Activated T-helper 9 cell treated with anti-CD3 and anti-CD28 coated beads, Interleukin-2, amount 50 U/mL, for 16 hours (primary cell): ENCODE results near the gene MAS1L.
"Not testable (repeated sequence)": the region's sequence is repeated elsewhere in the genome, so short reads cannot be mapped to it uniquely, and the experiment has no call there.

Experiments
- DNase-seq: peaks from one replicate; pipeline ENCODE4 v3.0.0-alpha.2; 2020; ENCODE audit warnings: low read depth

The MAS1L gene

DNA sequence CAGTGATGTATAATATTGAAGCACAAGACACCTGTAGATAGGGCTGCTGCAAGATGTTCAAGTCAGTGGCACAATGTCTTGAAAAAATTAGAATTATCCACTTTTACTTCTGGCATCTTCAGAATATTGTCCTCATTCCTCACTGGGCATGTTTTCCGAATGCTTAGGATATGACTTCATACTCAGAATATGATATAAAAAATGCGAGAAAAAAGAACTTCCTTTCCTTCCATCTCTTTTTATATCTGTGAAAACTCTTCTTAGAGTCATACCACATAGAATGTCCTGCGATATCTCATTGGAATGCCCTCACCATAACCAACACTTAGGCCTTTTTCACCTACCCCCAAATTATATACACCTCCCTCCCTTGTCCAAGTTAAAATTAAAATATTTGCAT is 4.6 kb downstream of the MAS1L start:
- DNase-seq: no peak

DNA sequence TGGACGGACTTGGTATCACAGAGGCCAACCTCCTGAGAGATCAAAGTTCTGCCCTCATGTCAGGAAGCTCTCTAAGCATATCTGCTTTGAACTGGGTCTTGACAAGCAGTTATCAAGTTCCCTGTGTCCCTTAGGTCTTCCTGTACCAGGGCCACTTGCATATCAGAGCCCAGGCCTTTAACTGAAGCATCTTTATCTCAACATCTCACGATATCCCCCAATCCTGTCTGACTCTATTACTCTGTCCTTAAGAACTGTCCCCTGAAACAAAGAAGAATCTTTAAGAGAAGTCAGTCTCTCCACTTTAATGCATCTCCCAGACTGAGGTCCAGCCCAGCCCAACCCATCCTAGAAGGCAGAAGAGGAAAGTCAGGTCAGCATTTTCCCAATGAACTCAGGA is 8.2 kb downstream of the MAS1L start:
- no peak for DNase-seq

DNA sequence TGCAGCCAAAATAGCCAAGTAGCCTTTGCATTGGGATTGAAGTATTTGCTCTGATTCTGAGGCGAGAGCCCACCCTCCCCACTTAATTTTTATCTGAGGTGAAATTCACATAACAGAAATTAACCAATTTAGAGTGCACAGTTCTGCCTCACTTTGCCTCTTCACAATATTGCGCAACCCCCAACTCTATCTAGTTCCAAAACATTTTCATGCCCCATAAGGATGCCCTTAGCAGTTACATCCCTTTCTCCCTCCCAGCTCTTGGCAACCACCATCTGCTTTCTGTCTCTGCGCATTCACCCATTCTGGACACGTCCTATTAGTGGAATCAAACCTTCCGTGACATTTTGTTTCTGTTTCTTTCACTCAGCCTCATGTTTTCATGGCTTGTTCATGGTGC is 9.0 kb downstream of the MAS1L start:
- no peak for DNase-seq

DNA sequence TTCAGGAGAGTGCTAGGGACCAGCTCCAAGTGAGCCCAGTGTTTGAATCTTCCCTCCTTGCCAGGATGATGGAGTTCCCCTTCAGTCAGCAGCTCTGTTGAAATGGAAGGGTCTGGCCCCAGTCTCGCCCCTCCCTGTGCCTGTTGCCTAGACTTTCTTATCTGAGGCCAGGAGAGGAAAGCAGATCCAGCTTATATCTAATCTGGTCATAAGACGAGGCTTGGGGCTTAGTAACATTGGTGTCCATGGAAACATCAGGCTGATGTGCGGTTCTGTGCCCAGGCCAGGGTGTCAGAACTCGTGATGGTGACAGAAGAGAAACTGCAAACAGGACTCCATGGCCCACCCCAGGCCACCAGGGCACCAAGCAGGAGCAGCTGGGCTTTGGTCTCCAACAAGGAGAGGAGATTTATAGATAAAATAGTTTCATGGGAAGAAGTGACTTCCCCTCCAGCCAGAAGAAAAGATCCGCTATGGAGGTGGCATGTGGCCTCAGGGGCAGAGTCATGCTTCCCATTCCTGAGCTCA is 9.8 kb downstream of the MAS1L start:
- no peak for DNase-seq

DNA sequence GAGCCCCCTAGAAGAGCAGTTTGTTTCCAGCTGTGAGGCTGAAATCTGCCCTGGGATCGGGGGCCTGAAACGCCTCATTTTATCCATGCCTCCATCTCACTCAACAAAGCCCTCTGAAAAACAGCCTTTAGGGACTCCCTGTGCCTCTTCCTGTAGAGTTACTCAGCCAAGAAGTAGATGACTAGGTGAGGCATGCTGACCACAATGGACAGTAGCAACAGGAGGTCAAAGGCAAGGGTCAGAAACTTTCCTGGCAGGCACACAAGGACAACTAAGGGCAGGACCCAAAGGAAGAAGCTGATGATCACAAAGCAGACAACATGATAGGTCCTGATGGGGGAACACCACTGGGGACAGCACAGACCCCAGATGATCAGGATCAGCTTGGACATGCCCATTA is 12.8 kb downstream of the MAS1L start:
- DNase-seq: no peak

DNA sequence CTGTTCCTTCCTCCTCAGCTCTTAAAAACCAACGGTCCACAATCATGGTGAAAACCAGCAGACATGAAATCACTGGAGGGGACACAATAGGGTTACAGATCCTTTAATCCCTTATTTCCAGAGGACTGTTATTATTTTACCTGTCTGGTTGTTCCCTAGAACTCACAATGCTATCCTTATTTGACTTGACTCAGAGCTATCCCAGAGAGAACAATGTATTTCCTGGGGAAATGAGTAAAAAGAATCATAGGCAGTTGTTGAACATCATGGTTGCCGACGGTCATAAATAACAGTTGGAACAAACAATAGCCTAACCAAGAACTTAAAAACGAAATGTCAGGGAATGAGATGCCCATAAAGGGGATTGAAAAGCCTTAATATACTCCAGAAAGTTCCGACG is 21.5 kb downstream of the MAS1L start:
- DNase-seq: no peak

DNA sequence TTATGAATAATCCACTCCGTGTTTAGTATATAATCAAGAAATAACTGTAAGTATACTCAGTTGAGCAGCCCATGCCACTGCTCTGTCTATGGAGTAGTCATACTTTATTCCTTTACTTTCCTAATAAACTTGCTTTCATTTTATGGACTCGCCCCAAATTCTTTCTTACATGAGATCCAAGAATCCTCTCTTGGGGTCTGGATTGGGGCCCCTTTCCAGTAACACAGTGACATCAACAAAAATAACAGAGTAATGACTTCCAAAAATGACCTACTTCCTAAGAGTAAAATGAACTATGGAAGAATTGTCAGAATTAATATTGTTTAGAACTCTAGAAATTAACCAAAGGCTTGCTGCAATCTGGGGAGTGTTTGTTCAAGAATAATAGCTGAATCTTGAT is 22.0 kb downstream of the MAS1L start:
- no peak for DNase-seq

DNA sequence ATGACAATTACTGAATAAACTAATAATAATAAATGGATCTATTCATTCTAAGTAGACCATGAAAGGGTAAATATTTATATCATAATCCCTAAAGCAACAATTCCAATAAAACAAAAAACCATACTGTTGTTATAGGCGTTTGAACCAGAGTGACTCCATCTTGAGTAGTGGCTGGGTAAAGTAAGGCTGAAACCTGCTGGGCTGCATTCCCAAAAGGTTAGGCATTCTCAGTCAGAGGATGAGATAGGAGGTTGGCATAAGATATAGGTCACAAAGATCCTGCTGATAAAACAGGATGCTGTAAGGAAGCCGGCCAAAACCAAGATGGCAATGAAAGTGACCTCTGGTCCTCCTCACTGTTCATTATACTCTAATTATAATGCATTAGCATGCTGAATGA is 22.5 kb downstream of the MAS1L start:
- DNase-seq: no peak

DNA sequence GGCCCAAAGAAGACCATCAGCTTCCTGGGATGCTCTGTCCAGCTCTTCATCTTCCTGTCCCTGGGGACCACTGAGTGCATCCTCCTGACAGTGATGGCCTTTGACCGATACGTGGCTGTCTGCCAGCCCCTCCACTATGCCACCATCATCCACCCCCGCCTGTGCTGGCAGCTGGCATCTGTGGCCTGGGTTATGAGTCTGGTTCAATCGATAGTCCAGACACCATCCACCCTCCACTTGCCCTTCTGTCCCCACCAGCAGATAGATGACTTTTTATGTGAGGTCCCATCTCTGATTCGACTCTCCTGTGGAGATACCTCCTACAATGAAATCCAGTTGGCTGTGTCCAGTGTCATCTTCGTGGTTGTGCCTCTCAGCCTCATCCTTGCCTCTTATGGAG is 25.7 kb downstream of the MAS1L start:
- DNase-seq: no peak

DNA sequence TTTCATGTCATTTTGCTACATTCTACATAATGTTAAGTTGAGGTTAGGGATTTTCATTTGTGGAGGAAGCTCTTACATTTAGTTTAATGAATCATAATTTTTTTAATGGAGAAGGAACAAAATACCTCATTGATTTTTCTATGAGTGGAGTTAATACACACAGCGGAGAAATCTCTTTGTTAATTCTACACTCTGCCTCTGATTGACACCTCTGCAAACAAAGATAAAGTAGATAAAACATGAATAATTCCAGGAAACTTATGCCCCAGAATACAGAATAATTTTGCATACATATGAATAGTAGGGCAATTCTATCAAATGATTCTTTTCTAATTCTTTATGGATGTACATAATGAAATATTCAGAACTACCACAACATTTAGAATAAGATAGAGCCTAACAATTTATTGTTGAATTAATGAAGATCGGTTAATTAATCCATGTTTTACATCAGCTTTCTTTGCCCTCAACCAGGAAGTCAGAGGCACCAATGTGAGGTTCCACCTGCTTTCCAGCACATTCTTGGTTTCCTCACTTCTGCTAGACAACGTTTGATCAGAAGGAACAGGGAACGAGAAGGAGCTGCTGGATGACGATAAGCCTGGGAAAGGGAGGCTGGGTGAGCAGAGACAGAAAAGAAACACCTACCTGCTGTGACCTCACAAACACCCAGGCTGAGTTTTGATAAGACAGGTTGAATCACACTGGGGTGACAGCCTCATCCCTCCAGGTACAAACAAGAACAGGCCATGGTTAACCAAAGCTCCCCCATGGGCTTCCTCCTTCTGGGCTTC is 26.5 kb downstream of the MAS1L start:
- DNase-seq: no peak

DNA sequence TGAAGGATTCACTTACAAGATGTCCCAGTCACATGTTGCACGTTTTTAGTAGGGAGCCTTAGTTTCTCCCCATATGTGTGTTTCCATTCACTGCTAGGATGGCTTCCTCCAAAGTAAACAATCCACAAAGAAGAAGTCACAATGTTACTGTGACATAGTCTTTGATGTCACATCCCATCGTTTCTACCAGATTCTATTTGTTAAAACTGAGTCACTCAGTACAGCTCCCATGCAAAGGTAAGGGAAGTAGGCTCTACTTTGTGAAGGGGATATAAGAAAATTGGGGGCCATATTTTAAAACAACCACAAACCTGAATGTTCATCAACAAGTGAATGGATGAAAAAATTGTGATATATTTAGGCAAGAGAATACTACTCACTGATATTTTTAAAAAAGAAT is 30.8 kb downstream of the MAS1L start, which contains the start of the genes OR11A1 and OR2H1:
Gene OR11A1 (minus strand): TSS at position 101 of the 400 bp plus-strand sequence. CDS start 29,430 bp downstream, outside the sequence.
Gene OR2H1 (plus strand): TSS at position 185 of the 400 bp plus-strand sequence. CDS start 4,615 bp downstream, outside the sequence.
- DNase-seq: no peak

DNA sequence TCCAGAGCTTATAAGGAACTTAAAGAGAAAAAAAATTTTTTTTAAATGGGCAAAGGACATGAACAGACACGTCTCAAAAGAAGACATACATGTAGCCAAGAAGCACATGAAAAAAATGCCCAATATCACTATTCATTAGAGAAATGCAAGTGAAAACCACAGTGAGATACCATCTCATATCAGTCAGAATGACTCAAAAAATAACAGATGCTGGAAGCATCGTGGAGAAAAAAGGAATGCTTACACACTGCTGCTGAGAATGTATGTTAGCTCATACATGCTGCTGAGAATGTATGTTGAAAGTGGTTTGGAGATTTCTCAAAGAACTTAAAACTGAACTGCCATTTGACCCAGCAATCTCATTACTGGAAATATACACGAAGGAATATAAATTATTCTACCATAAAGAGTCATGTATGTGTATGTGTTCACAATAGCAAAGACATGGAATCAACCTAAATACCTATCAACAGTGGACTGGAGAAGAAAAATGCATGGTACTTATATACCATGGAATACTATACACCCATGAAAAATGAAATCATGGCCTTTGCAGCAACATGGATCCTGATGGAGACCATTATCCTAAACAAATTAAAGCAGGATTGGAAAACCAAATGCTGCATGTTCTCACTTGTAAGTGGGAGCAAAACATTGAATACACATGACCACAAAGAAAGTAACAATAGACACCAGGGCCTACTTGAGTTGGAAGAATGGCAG is 36.1 kb downstream of the MAS1L start:
- DNase-seq: no peak

DNA sequence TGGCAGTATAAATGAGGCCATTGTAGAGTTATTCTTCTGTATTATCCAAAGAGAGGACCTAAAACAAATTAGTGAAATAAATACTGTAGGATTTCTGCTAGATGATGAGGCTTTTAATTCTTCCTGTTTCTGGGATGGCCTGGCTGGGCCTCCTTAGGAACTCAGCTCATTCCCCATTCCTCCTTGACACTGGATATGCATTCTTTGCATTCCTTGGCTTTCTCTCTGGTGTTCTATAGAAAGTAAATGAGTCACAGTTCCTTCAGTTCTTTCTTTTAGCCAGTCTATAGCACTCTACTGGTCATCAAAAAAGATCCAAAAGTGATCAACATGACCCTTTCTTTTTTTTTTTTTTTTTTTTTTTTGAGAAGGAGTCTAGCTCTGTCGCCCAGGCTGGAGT is 40.1 kb downstream of the MAS1L start:
- no peak for DNase-seq

DNA sequence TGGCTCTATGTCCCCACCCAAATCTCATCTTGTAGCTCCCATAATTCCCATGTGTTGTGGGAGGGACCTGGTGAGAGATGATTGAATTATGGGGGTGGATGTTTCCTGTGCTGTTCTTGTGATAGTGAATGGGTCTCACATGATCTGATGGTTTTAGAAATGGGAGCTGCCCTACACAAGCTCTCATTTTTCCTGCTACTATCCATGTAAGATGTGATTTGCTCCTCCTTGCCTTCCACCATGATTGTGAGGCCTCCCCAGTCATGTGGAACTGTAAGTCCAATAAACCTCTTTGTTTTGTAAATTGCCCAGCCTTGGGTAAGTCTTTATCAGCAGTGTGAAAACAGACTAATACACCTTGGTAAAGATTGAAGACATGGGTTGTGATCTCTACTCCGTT is 43.7 kb downstream of the MAS1L start:
- not testable (repeated sequence) for DNase-seq

DNA sequence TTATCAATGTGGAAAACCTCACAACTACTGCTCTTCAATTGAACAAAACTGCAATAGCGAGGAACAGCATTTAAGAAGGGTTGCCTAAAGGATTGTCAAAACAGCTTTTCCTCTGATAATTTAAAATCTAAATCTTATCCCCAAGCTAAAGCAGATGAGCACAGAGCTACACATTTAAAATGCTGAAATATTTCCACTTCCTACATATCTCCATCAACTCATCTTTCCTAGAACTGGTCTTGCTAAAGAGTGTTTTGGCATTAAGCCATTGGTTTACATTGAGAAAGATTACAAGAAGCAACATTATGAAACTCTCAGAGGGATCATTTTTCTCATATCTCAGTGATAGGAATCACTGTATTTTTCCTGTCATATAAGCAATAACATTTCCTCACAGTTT is 45.0 kb downstream of the MAS1L start:
- no peak for DNase-seq

DNA sequence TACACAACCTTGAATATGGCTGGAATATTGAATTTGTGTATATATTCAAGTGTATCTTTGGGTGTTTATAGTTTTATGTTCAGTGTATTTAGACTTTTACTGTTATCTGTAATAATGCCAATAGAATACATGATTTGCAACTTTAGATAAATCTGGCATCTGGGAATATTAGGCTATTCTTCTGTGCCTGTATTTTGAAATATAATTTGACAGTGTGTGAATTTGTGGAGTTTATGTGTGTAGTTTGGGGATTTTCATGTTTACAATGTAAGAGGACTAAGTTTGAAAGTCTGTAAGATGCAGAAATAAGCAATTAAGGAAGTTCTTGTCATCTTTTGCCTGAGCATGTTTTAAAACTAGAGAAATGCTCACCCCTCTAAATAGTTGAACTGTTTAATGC is 48.8 kb downstream of the MAS1L start, which contains the start of gene OR10C1:
Gene OR10C1 (plus strand): TSS at position 301 of the 400 bp plus-strand sequence. CDS start 710 bp downstream, outside the sequence.
- DNase-seq: no peak

DNA sequence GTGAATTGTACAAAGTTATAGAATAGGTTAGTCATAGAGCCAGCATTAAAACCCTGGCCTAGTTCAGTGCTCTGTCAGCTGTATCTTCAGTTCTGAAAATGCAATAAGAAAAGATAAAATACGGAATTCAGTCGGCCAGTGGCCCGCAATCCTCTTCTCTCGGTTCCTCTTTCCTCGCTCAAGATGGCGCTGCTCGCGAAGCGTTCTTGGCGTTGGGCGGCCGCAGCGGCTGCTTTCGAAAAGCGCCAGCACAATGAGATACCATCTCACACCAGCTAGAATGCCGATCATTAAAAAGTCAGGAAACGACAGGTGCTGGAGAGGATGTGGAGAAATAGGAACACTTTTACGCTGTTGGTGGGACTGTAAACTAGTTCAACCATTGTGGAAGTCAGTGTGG is 51.0 kb downstream of the MAS1L start:
- DNase-seq: not testable (repeated sequence)
